GM19467 (cell line): ENCODE data around the gene ELMOD1.
A peak's percentile ranks its signal among the peaks of the same experiment; 100 is the strongest.

Experiments
- ATAC-seq: cut with Tn5 transposase; IDR thresholded peaks from one replicate; pipeline ENCODE4 v1.9.1; 2021; ENCODE audit warnings: mild to moderate bottlenecking, moderate library complexity; ENCODE audit not compliant: unreplicated experiment

ELMOD1 gene

GRCh38 chr11:107583629-107584195 is 7.2 kb upstream of the ELMOD1 start:
- ATAC-seq = no peak

GRCh38 chr11:107587306-107587979 is 3.5 kb upstream of the ELMOD1 start:
- ATAC-seq = no peak

GRCh38 chr11:107591378-107592230 is 657 bp downstream of the ELMOD1 start:
- peak; percentile 29 for ATAC-seq

GRCh38 chr11:107592231-107592590 is 1.3 kb downstream of the ELMOD1 start:
- ATAC-seq = no peak

- ATAC-seq = no peak
Observed at GRCh38 chr11:107592813-107593212, 1.9 kb downstream of the ELMOD1 start.

GRCh38 chr11:107593951-107594350 is 3.0 kb downstream of the ELMOD1 start:
- ATAC-seq = no peak

- no peak for ATAC-seq
Observed at GRCh38 chr11:107594736-107595135, 3.8 kb downstream of the ELMOD1 start.

GRCh38 chr11:107598225-107599139 is 7.5 kb downstream of the ELMOD1 start:
- peak; percentile 65 for ATAC-seq

GRCh38 chr11:107605061-107606006 is 14.4 kb downstream of the ELMOD1 start:
- ATAC-seq = no peak

GRCh38 chr11:107606141-107606540 is 15.2 kb downstream of the ELMOD1 start:
- ATAC-seq = no peak

GRCh38 chr11:107608809-107609208 is 17.9 kb downstream of the ELMOD1 start:
- no peak for ATAC-seq

- ATAC-seq = no peak
Observed at GRCh38 chr11:107609400-107610218, 18.7 kb downstream of the ELMOD1 start.

- ATAC-seq = no peak
Observed at GRCh38 chr11:107612445-107612844, 21.5 kb downstream of the ELMOD1 start.

- ATAC-seq = no peak
Observed at GRCh38 chr11:107619926-107620325, 29.0 kb downstream of the ELMOD1 start.

GRCh38 chr11:107621081-107621480 is 30.1 kb downstream of the ELMOD1 start:
- no peak for ATAC-seq

- ATAC-seq = no peak
Observed at GRCh38 chr11:107623183-107623582, 32.2 kb downstream of the ELMOD1 start.

GRCh38 chr11:107624983-107625684 is 34.2 kb downstream of the ELMOD1 start:
- ATAC-seq = no peak

- ATAC-seq = no peak
Observed at GRCh38 chr11:107625685-107625989, 34.7 kb downstream of the ELMOD1 start.

GRCh38 chr11:107631043-107631442 is 40.1 kb downstream of the ELMOD1 start:
- ATAC-seq = no peak
